Karpas-422 (cell line): ENCODE measurements around the gene POLR2I. TPM values are rescaled to one million over a fixed set of nuclear protein-coding genes. Genes with fewer than 3 reads are reported as not detected.
A peak's percentile ranks its signal among the peaks of the same experiment; 100 is the strongest.

ENCODE experiments used
- DNase-seq: peaks from one replicate; pipeline ENCODE4 v3.0.0-alpha.2; 2015
- H2AFZ ChIP-seq: fragments of 200-600 bp; sonication (generic); 2 replicates; pipeline ENCODE4 v1.6.1; 2014; ENCODE audit warnings: antibody characterized with exemption, low read length, mixed read lengths
- H3K27ac ChIP-seq: fragments of 200-600 bp; sonication (generic); 2 replicates; pipeline ENCODE4 v1.5.1; 2014; ENCODE audit warnings: mild to moderate bottlenecking, low read length, moderate library complexity
- H3K27me3 ChIP-seq: fragments of 200-600 bp; sonication (generic); 2 replicates; pipeline ENCODE4 v1.6.1; 2014; ENCODE audit warnings: low read length, mixed read lengths
- H3K36me3 ChIP-seq: fragments of 200-600 bp; sonication (generic); 2 replicates; pipeline ENCODE4 v1.6.1; 2014; ENCODE audit warnings: low read length, mixed read lengths; ENCODE audit not compliant: insufficient read depth
- H3K4me1 ChIP-seq: fragments of 200-600 bp; sonication (generic); 2 replicates; pipeline ENCODE4 v1.6.1; 2014; ENCODE audit warnings: mild to moderate bottlenecking, low read length, mixed read lengths
- H3K4me2 ChIP-seq: fragments of 200-600 bp; sonication (generic); 2 replicates; pipeline ENCODE4 v1.6.1; 2014; ENCODE audit warnings: low read length, low read depth, mild to moderate bottlenecking; ENCODE audit not compliant: poor library complexity, severe bottlenecking
- H3K4me3 ChIP-seq: fragments of 200-600 bp; sonication (generic); 2 replicates; pipeline ENCODE4 v1.5.1; 2014; ENCODE audit warnings: mild to moderate bottlenecking, antibody characterized with exemption, low read length, mixed read lengths
- H3K79me2 ChIP-seq: fragments of 200-600 bp; sonication (generic); 2 replicates; pipeline ENCODE4 v1.6.1; 2014; ENCODE audit warnings: mild to moderate bottlenecking, low read length, mixed read lengths
- H3K9ac ChIP-seq: fragments of 200-600 bp; sonication (generic); 2 replicates; pipeline ENCODE4 v1.6.0; 2014; ENCODE audit warnings: low read length
- H3K9me2 ChIP-seq: fragments of 200-600 bp; sonication (generic), shearing (Covaris generic); replicated peaks from 2 replicates; pipeline ENCODE4 v1.6.0; 2014; ENCODE audit warnings: mild to moderate bottlenecking, low read length, moderate library complexity; ENCODE audit not compliant: insufficient read depth
- H3K9me3 ChIP-seq: fragments of 300-700, 200-600 bp; sonication (generic); 2 replicates; pipeline ENCODE4 v1.6.1; 2014; ENCODE audit warnings: low read length, mixed read lengths
- H4K20me1 ChIP-seq: fragments of 200-600 bp; sonication (generic); 2 replicates; pipeline ENCODE4 v1.6.1; 2014; ENCODE audit warnings: mild to moderate bottlenecking, antibody characterized with exemption, low read length, low read depth; ENCODE audit not compliant: insufficient read depth
- total RNA-seq: library from RNA; depleted of rRNA; stranded (reverse); fragments of >200 nt; shearing (Covaris generic); gene quantifications from 2 replicates; pipeline ENCODE4 v1.2.3, GENCODE V29; 2014; ENCODE audit warnings: low replicate concordance

POLR2I gene
- total RNA-seq, 1 experiment from 2014 or later, result 175 TPM

DNA sequence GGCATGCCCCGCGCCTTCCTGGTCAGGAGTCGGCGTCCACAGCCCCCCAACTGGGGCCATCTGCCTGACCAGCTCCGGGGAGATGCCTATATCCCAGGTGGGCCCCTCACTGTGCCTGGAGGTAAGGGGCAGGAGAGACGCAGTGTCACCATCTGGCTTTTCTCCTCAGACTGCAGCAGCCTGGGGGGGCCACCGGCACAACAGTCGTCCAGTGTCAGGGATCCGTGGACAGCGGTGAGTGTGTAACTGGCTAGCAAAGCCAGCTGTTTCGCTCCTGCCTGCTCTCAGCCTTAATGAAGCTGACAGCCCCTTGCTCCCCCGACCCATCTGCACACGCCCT, 3.5 kb downstream of the POLR2I start:
- Histone ChIP-seq H3K9ac (peak overlapping the region; percentile 57), H3K9me2 (no peaks in the 10 kb centered on the region), H3K4me1 (peaks cover 53% of the 10 kb centered on the region), H2AFZ (no peak overlapping the region), H3K9me3 (no peaks in the 10 kb centered on the region), H3K36me3 (peaks cover 6% of the 10 kb centered on the region; the same call in 1 of the 2 replicates), H3K27ac (peak overlapping the region; percentile 87), H4K20me1 (peaks cover 43% of the 10 kb centered on the region), H3K27me3 (no peaks in the 10 kb centered on the region), H3K4me2 (peak overlapping the region; percentile 77), H3K4me3 (peak overlapping the region; percentile 59), H3K79me2 (peaks cover 10% of the 10 kb centered on the region; the same call in 1 of the 2 replicates)
- no peak for DNase-seq

DNA sequence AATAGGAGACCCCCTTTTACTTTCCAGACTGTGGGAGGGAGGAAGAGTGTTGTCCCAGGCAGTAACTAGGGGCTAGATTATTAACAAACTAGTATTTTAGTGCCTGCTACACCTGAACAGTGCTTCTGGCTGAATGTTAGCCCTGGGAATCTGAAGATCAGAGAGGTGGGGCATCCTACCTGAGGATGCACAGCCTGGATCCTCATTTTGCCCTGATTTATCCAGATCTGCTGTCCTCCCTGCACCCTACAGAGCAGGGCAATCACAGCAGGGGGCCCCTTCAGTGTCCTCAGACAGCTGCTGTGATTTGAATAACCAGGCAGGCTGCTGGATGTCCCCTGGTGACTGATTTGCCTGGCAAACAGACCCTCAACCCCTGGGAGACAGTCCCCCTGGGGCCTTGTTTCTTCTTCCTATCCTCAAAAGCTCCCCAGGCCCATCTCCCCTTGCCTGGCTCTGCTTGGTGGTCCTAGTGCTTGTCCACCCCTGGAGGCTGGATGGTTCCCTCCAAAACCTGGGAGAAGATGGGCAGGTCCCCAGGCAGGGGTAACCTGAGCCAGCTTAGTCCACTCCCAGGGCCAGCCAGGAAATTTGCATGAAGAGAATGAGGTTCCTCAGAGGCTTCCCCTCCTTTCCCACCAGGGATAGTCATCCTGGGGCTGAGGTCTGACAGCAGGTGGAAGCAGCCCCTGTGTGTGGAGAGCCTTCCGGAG, 4.0 kb downstream of the POLR2I start, which contains the start of gene OVOL3:
OVOL3 (plus strand) TSS at position 657 of the 713 bp plus-strand sequence. CDS start 60 bp downstream, outside the sequence.
- Histone ChIP-seq H3K79me2 (peaks cover 9% of the 10 kb centered on the region; the same call in 1 of the 2 replicates), H3K9me2 (no peaks in the 10 kb centered on the region), H3K36me3 (peaks cover 6% of the 10 kb centered on the region; the same call in 1 of the 2 replicates), H3K4me2 (peak within 1 kb of the TSS; percentile 77), H3K9ac (peak within 1 kb of the TSS; percentile 57), H3K4me1 (peaks cover 50% of the 10 kb centered on the region), H4K20me1 (peaks cover 43% of the 10 kb centered on the region), H3K9me3 (no peaks in the 10 kb centered on the region), H3K27me3 (no peaks in the 10 kb centered on the region), H3K27ac (peak within 1 kb of the TSS; percentile 87), H3K4me3 (peak within 1 kb of the TSS; percentile 59), H2AFZ (no peak within 1 kb of the TSS)
- DNase-seq, result peak; percentile 95

DNA sequence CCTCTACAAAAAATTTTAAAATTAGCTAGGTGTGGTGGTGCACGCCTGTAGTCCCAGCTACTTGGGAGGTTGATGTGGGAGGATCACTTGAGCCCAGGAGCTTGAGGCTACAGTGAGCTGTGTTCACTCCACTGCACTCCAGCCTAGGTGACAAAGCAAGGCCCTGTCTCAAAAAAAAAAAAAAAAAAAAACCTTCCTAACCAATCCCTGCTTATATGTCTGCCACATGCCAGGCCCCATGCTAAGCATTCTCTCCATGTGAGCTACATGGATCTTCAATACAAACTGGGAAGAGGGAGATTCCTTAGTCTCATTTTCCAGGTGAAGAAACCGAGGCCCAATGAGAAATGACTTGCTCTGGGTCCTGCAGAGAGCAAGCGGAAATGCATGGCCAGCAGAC, 6.0 kb downstream of the POLR2I start:
- Histone ChIP-seq H3K4me2 (no peak overlapping the region), H2AFZ (no peak overlapping the region), H3K9me2 (no peaks in the 10 kb centered on the region), H3K36me3 (peaks cover 20% of the 10 kb centered on the region), H3K27me3 (no peaks in the 10 kb centered on the region), H4K20me1 (peaks cover 41% of the 10 kb centered on the region), H3K4me1 (peaks cover 37% of the 10 kb centered on the region), H3K79me2 (peaks cover 1% of the 10 kb centered on the region; the same call in 1 of the 2 replicates), H3K9me3 (no peaks in the 10 kb centered on the region), H3K4me3 (no peak overlapping the region), H3K9ac (no peak overlapping the region), H3K27ac (no peak overlapping the region)
- no peak for DNase-seq

DNA sequence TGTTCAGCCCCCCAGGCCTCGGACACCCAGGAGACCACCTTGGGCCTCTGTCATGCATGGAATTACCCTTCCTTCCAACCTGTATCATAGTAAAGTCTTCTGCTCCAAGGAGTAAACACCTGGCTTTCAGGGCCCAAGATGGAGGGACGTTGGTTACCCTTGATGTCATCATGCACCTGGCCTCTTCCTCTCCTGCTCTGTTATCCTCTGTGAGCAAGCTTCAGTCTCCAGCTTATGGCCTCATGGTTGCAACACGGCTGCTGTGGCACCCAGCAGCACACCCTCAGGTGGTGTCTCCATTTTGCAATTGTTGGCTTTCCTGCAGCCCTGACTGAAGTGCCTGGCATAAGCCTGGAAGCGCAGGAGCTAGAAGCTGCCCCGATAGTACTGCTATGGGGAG, 7.7 kb downstream of the POLR2I start:
- H2AFZ ChIP-seq, result no peak overlapping the region
- H3K9me3 ChIP-seq, result no peaks in the 10 kb centered on the region
- no peaks in the 10 kb centered on the region for H3K79me2 ChIP-seq
- no peak overlapping the region for H3K4me2 ChIP-seq
- no peaks in the 10 kb centered on the region for H3K9me2 ChIP-seq
- DNase-seq, result no peak
- H3K27ac ChIP-seq, result no peak overlapping the region
- H4K20me1 ChIP-seq, result peaks cover 27% of the 10 kb centered on the region
- H3K36me3 ChIP-seq, result peaks cover 21% of the 10 kb centered on the region
- H3K27me3 ChIP-seq, result no peaks in the 10 kb centered on the region
- peaks cover 33% of the 10 kb centered on the region for H3K4me1 ChIP-seq
- H3K4me3 ChIP-seq, result no peak overlapping the region
- H3K9ac ChIP-seq, result no peak overlapping the region

DNA sequence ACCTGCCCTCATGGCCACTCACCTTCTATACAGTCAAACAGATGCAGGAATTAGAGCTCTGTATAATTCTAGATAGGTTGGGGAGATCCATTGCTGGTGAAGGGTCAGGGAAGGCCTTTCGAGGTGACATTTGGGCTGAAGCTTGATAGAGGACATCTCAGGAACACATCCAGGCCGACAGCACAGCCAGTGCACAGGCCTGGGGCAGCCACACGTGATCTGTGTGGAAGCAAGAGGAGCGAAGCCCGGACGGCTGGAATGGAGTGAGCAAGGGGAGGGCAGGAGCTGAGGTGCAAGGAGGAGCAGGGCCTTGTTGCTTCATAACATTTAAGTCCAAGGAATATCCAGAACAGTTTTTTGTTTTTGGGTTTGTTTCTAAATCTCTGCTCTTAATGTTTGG, 8.2 kb downstream of the POLR2I start:
- H3K79me2 ChIP-seq, result no peaks in the 10 kb centered on the region
- H3K36me3 ChIP-seq, result peaks cover 21% of the 10 kb centered on the region
- H2AFZ ChIP-seq, result no peak overlapping the region
- H3K9me2 ChIP-seq, result no peaks in the 10 kb centered on the region
- H3K4me2 ChIP-seq, result no peak overlapping the region
- peaks cover 26% of the 10 kb centered on the region for H4K20me1 ChIP-seq
- no peak overlapping the region for H3K9ac ChIP-seq
- H3K27me3 ChIP-seq, result no peaks in the 10 kb centered on the region
- peaks cover 28% of the 10 kb centered on the region for H3K4me1 ChIP-seq
- no peaks in the 10 kb centered on the region for H3K9me3 ChIP-seq
- no peak overlapping the region for H3K27ac ChIP-seq
- no peak overlapping the region for H3K4me3 ChIP-seq
- no peak for DNase-seq

DNA sequence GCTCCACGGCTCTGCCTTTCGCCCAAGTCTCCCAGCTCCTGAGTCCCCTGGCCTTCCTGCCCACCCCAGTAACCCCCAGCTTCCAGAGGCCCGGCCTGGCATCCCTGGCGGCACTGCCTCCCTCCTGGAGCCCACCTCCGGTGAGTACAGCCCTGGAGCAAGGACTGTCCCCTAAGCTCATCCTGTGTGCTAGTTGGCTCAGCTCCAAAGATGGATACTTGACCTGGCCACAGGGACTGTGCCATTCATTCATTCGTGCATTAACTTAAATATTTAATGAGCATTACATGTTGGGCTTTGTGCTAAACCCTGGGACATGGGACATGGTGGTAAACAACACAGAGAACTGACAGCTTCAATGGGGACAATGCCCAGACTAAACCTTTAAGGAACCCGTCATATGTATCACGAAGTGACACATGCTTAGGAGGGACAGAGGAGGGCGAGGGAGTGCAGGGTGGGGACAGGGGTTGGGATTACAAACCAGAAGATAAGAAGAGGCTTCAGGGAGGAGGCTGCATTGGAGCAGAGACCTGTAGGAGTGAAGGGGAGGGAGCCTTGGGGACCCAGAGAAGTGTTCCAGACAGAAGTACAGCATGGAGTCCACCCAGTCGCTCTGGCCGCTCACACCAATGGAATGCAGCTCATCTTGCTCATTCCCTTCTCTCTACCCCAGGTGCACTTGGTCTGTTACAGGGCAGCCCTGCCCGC, 10.7 kb downstream of the POLR2I start:
- Histone ChIP-seq H3K4me3 (no peak overlapping the region), H2AFZ (no peak overlapping the region), H3K4me1 (peaks cover 15% of the 10 kb centered on the region), H3K9me2 (no peaks in the 10 kb centered on the region), H3K79me2 (no peaks in the 10 kb centered on the region), H3K27me3 (no peaks in the 10 kb centered on the region), H3K27ac (no peak overlapping the region), H3K9me3 (no peaks in the 10 kb centered on the region), H3K9ac (no peak overlapping the region), H3K4me2 (no peak overlapping the region), H4K20me1 (peaks cover 19% of the 10 kb centered on the region), H3K36me3 (peaks cover 25% of the 10 kb centered on the region)
- no peak for DNase-seq

DNA sequence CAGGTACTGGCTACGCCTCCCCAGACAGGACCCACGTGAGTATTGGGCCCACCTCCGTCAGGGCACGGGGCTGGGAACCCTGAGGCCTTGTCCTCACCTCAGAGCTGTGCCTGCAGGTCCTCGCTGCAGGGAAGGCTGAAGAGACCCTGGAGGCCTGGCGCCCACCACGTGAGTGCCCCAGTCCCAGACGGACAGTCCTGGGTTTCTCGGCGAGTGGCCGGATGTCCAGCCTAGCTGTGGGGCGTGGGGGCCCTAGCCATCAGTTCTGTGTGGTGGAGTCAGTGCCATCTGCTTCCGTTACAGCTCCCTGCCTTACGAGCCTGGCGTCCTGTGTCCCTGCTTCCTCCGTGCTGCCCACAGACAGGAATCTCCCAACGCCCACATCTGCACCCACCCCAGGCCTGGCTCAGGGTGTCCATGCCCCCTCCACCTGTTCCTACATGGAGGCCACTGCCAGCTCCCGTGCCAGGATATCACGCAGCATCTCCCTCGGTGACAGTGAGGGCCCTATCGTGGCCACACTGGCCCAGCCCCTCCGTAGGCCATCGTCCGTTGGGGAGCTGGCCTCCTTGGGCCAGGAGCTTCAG, 11.5 kb downstream of the POLR2I start:
- no peak overlapping the region for H2AFZ ChIP-seq
- no peak for DNase-seq
- H3K27ac ChIP-seq, result no peak overlapping the region
- H3K4me1 ChIP-seq, result peaks cover 12% of the 10 kb centered on the region
- no peaks in the 10 kb centered on the region for H3K9me2 ChIP-seq
- no peak overlapping the region for H3K9ac ChIP-seq
- no peak overlapping the region for H3K4me2 ChIP-seq
- no peaks in the 10 kb centered on the region for H3K27me3 ChIP-seq
- no peak overlapping the region for H3K4me3 ChIP-seq
- H3K79me2 ChIP-seq, result no peaks in the 10 kb centered on the region
- H4K20me1 ChIP-seq, result peaks cover 15% of the 10 kb centered on the region; the same call in 1 of the 2 replicates
- no peaks in the 10 kb centered on the region for H3K9me3 ChIP-seq
- H3K36me3 ChIP-seq, result peaks cover 25% of the 10 kb centered on the region
